Activated CD4-positive, alpha-beta T cell treated with anti-CD3 and anti-CD28 coated beads, Interleukin-2, amount 50 U/mL, for 4 hours (primary cell): ENCODE results near the gene SLC7A7.
A peak's percentile ranks its signal among the peaks of the same experiment; 100 is the strongest.
"Not testable (repeated sequence)": the region's sequence is repeated elsewhere in the genome, so short reads cannot be mapped to it uniquely, and the experiment has no call there.

ENCODE experiments used
- DNase-seq, 2 experiments: peaks; one replicate each; pipeline ENCODE4 v3.0.0-alpha.2; 2020

The SLC7A7 gene

GRCh38 chr14:22843123-22843925 is 28.1 kb upstream of the SLC7A7 start:
- no peak for DNase-seq

GRCh38 chr14:22842211-22843122 is 27.2 kb upstream of the SLC7A7 start:
- no peak for DNase-seq

DNA sequence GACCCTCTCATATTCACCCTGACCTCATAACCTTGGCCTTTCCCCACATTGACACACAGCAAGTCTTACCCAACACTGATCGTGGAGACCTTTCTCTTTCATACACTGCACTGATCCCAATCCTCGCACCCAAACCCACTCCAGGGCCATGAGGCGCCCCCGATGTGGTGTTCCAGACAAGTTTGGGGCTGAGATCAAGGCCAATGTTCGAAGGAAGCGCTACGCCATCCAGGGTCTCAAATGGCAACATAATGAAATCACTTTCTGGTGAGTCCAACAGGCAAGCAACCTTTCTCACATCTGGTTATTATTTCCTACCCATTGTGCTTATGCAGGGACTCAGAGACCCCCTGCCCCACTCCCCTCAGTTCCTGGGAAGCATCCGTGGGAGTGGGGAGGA is 26.5 kb upstream of the SLC7A7 start:
- DNase-seq, result no peak

DNA sequence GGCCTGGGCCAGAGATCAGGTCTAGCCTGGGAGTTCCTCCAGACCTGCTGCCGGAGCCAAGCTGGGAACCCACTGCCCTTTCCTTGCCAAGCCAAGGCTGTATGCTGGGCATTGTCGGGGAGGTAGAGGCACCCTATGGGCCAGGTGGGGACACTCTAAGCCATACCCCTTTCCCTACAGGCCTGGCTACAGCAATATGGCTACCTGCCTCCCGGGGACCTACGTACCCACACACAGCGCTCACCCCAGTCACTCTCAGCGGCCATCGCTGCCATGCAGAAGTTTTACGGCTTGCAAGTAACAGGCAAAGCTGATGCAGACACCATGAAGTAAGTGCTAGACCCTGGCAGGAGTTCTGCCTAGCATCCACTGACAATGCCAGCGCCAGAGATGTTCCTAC is 26.1 kb upstream of the SLC7A7 start:
- no peak for DNase-seq

DNA sequence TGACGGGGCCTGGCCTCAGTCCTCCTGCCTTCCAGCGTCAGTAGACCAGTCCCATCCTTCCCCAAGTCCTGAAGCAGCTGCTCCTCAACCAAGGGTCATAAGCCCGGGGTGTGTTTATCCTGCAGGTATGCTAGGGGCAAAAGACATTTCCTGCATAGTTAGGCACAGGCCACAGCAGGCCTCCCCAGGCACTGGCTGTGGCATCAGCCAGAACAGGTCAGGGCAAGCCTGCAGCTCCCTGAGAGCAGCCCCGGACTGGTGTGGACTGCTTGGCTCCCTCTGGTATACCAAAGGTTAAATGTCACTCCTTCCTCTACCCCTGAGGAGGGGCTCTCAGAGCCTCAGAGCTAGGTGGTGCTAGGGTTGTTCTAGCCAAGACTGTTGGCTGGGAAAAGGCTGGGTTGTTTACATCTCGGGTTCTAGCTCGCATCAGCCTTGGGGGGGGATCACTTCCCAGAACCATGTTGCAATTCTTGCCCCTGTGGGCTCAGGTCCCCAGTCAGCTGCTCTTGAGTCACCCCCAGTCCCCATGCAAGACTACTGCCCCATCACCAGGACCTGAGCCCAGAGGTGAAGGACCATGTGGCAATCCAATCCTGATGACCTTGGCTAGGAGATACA is 24.0 kb upstream of the SLC7A7 start:
- no peak for DNase-seq

- DNase-seq, result no peak
Observed at GRCh38 chr14:22838631-22839041, 23.4 kb upstream of the SLC7A7 start.

- DNase-seq, result no peak
Observed at GRCh38 chr14:22837750-22838538, 22.7 kb upstream of the SLC7A7 start.

GRCh38 chr14:22837114-22837749 is 22.0 kb upstream of the SLC7A7 start:
- DNase-seq, result no peak

GRCh38 chr14:22836301-22837113 is 21.3 kb upstream of the SLC7A7 start, which contains the start of gene MMP14:
MMP14 (plus strand) TSS chr14:22836585; CDS start chr14:22836818, 233 bp downstream.
- DNase-seq, result no peak

DNA sequence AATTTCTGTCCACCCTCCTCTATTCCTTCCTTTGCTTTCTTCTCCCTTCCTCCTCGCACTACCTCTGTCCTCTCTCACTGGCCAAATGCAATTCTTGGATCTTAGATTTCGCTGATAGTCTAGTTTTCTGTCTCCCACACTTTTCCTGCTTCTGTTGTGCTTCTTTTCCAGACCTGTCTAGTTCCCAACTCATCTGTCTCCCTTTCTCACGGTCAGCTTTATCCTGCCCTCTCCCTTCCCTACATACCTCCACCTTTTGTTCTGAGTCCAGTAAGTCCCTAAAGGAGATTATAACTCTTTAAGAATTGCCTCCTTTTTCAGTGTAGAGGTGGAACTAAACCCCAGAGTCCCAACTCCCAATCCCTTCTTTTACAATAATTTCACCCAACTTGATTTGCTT is 20.3 kb upstream of the SLC7A7 start:
- DNase-seq, result no peak

- no peak for DNase-seq
Observed at GRCh38 chr14:22830443-22831010, 15.3 kb upstream of the SLC7A7 start.

GRCh38 chr14:22829661-22830442 is 14.6 kb upstream of the SLC7A7 start, which contains the start of gene MRPL52:
MRPL52 (plus strand) TSS chr14:22829887; CDS start chr14:22829913, 26 bp downstream.
- peak; percentile 87 to 88 for DNase-seq

GRCh38 chr14:22829076-22829660 is 13.9 kb upstream of the SLC7A7 start:
- DNase-seq, result not testable (repeated sequence)

DNA sequence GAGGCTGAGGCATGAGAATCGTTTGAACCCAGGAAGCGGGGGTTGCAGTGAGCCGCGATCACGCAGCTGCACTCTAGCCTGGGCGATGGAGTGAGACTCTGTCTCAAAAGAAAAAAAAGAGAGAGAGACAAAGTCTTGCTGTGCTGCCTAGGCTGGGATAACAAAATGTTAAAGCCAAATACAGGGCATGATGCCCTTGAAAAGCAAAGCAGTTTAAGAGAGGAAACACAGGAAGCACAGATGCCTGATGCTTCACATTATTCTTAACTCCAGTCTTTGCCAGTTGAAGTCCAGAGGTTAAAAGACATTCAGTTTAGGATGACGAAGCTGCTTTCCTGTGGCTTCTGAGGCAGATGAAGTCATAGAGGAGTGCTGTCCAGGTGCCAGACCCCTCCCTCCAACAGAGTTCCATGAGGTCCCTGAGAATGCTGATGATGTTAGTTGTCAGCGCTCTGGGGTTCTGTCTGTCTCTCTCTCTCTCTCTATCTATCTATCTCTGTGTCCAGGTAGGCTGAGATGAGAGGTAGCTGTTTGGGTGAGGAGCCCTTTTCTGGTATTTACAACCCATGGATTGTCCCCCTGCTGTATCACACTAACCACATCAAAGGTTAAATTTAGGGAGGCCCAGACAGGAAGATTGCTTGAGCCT is 9.6 kb upstream of the SLC7A7 start:
- no peak for DNase-seq

- DNase-seq, result peak; percentile 60 to 62
Observed at GRCh38 chr14:22822571-22823098, 7.4 kb upstream of the SLC7A7 start.

DNA sequence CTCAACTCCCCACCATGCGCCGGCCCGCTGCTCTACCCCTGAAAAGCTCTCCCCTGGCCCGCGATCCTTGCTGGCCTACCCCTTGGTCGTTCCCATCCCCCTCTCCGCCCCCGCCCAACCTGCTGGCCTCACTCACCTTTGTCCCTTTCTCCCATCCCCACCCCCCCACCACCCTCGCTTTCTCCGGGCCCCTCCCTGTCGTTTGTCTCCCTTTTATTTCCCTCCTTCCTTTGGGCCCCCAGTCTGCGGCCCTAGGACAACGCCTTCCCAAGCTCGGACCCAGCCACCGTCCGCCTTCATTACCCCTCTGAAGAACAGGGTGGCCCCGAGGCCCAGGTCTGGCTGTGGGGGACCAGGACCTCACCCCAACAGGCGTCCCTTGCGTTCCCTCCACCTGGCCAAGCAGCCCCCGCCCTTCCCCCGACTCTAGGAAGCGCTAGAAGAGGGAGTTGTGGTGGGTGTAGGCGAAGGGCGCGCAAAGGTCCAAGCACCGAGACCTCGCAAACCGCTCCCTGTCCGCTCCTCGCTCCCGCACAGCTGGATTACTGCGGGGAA is 6.9 kb upstream of the SLC7A7 start:
- DNase-seq, result no peak

- DNase-seq, result no peak
Observed at GRCh38 chr14:22821193-22822015, 6.2 kb upstream of the SLC7A7 start.
